ENCODE data around the gene ZNHIT6.

DNA sequence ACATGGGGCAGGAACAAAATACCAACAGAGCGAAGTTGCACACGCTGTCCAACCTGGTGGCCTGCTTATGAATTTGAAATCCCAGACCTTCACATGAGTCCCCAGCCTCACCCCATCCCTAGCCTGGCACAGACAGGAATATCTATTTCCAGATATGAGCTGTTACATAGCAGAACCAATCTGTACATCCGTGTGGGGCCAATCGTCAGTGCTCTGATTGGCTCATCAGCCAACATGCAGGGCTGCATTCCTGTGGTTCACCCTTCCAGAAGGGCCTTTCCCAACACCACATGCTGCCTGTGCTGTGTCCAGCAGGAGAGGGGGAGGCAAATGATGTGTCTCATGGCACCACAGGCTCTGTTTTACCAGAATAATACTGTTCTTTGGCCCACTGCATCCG is 96.4 kb downstream of the ZNHIT6 start:
- TF ChIP-seq, protein P1, sequence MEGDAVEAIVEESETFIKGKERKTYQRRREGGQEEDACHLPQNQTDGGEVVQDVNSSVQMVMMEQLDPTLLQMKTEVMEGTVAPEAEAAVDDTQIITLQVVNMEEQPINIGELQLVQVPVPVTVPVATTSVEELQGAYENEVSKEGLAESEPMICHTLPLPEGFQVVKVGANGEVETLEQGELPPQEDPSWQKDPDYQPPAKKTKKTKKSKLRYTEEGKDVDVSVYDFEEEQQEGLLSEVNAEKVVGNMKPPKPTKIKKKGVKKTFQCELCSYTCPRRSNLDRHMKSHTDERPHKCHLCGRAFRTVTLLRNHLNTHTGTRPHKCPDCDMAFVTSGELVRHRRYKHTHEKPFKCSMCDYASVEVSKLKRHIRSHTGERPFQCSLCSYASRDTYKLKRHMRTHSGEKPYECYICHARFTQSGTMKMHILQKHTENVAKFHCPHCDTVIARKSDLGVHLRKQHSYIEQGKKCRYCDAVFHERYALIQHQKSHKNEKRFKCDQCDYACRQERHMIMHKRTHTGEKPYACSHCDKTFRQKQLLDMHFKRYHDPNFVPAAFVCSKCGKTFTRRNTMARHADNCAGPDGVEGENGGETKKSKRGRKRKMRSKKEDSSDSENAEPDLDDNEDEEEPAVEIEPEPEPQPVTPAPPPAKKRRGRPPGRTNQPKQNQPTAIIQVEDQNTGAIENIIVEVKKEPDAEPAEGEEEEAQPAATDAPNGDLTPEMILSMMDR (IDR thresholded peaks at IDR 0.05; ENCODE audit: low read length): no peak
- no peak for TF ChIP-seq EZH2 (IDR thresholded peaks at IDR 0.05; ENCODE audit: borderline replicate concordance, low read length)

Data from OCI-LY1 (cell line).